Erythroblast (primary cell): ENCODE data around the gene TRPV4.

Experiments used
- GATA1 ChIP-seq: IDR thresholded peaks from 2 replicates; pipeline ENCODE4 v1.6.1; 2011; ENCODE audit warnings: low read depth, mild to moderate bottlenecking, control low read depth, low read length, moderate library complexity
- POLR2A ChIP-seq: IDR thresholded peaks from 2 replicates; pipeline ENCODE4 v1.6.1; 2011; ENCODE audit warnings: mild to moderate bottlenecking, low read length

- TF ChIP-seq POLR2A: no peak
- no peak for TF ChIP-seq GATA1
Measured at GRCh38 chr12:109802828-109803227, 30.4 kb downstream of the TRPV4 start.
